Testis (tissue), 2 donors: Measurements from ENCODE around the gene TBC1D22A.

Experiments
- POLR2A ChIP-seq: fragments of 450-650 bp; IDR thresholded peaks from one replicate; pipeline ENCODE4 v1.6.1; 2017; ENCODE audit warnings: antibody characterized with exemption, mild to moderate bottlenecking, moderate library complexity
- TF ChIP-seq, protein P1 (sequence below), 3 experiments: fragments of 450-650 bp in 2 of 3; fragments of 200-600 bp in 1 of 3; sonication (generic) in 1 of 3; IDR thresholded peaks; one replicate each; pipeline ENCODE4 v1.5.1; 2016 to 2019; ENCODE audit warnings: antibody characterized with exemption in 3 of 3, mild to moderate bottlenecking in 2 of 3, moderate library complexity in 1 of 3

DNA sequence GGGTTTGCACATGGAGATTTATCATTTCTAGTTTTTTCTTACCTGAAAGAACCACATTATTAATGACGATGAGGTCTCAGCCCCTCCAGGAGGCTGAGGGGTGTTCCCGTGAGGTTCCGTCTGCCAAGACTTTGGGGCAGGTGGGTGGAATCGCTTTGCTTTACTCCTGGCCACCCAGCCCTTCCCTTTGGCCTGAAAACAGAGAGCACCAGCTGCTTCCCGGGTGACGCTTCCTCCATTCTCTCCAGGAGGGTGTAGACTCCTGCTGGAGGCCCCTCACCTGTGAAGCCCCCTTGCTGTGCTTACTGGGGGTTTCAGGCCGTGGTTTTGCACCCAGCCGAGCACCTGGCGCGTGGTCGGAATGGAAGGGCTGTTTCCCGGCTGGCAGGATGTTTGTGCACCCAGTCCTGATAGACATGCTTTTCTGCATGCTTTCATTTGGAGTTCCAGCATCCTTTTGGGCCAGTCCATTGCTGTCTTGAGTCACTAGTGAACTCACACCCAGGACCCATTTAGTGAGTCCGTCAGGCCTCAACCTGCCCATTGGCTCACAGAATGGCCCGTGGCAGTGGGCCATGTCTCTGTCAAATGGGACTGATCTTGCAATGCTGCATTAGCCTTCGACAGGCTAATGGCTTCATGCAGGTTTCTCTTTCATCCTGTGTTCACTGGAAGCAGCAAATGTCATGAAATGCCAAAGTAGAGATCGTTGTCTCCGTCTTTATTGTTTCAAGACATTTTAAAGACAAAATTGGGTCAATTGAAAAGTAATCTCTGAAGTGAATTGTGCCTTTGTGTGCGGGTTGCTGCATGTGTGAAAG lies 360.8 kb downstream of the TBC1D22A start:
- TF ChIP-seq, protein P1, sequence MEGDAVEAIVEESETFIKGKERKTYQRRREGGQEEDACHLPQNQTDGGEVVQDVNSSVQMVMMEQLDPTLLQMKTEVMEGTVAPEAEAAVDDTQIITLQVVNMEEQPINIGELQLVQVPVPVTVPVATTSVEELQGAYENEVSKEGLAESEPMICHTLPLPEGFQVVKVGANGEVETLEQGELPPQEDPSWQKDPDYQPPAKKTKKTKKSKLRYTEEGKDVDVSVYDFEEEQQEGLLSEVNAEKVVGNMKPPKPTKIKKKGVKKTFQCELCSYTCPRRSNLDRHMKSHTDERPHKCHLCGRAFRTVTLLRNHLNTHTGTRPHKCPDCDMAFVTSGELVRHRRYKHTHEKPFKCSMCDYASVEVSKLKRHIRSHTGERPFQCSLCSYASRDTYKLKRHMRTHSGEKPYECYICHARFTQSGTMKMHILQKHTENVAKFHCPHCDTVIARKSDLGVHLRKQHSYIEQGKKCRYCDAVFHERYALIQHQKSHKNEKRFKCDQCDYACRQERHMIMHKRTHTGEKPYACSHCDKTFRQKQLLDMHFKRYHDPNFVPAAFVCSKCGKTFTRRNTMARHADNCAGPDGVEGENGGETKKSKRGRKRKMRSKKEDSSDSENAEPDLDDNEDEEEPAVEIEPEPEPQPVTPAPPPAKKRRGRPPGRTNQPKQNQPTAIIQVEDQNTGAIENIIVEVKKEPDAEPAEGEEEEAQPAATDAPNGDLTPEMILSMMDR (IDR thresholded peaks at IDR 0.05) = no peak
- TF ChIP-seq POLR2A = no peak
